AG04450 (cell line): Measurements from ENCODE around the gene ACOX1. TPM values are rescaled to one million over a fixed set of nuclear protein-coding genes. Genes with fewer than 3 reads are reported as not detected.

Experiments
- CTCF ChIA-PET: fragments of 300-600, 350-600 bp; formaldehyde crosslinking; extraction: SDS; loops from one replicate; lab custom pipeline; 2022; ENCODE audit warnings: antibody characterized with exemption, inconsistent platforms; lab: Charles Lee
- POLR2A ChIA-PET: fragments of 350-600 bp; formaldehyde crosslinking; extraction: SDS; loops from one replicate; lab custom pipeline; 2021; ENCODE audit warnings: antibody characterized with exemption, inconsistent platforms; lab: Yijun Ruan, JAX
- DNase-seq: peaks from one replicate; pipeline ENCODE4 v3.0.0-alpha.2; 2011; ENCODE audit warnings: low read depth, low spot score
- H3K27ac ChIP-seq: one replicate; pipeline ENCODE4 v1.5.1; 2012; ENCODE audit warnings: low read depth, low read length, control low read depth
- H3K27me3 ChIP-seq: one replicate; pipeline ENCODE4 v1.6.0; 2012; ENCODE audit warnings: low read length; ENCODE audit not compliant: control insufficient read depth, insufficient read depth
- H3K4me3 ChIP-seq: 2 replicates; pipeline ENCODE4 v1.5.1; 2011; ENCODE audit warnings: mild to moderate bottlenecking, low read depth, low read length, control low read depth
- H3K9me3 ChIP-seq: 2 replicates; pipeline ENCODE4 v1.5.1; 2012; ENCODE audit warnings: low read length; ENCODE audit not compliant: control insufficient read depth, insufficient read depth
- polyA plus RNA-seq: library from polyadenylated mRNA; depleted of rRNA; stranded (reverse); fragments of >200 nt; gene quantifications from 2 replicates; pipeline ENCODE4 v1.2.3, GENCODE V29; 2011
- TF ChIP-seq, protein P1 (sequence below): IDR thresholded peaks from 2 replicates; pipeline ENCODE4 v1.5.1; 2011; ENCODE audit warnings: low read depth, low read length, control low read depth, inconsistent platforms

The ACOX1 gene
- polyA plus RNA-seq, 1 experiment: 30.7 TPM

DNA sequence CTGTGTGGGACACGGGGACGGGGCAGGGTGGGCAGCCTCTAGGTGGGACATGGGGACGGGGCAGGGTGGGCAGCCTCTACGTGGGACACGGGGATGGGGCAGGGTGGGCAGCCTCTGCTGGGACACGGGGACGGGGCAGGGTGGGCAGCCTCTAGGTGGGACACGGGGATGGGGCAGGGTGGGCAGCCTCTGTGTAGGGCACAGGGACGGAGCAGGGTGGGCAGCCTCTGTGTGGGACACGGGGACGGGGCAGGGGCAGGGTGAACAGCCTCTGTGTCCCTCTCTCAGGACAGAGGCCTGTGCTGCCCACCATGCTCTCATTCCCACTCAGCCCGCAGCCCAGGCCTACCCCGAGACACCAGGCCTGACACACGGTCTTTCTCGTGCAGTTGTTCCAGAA, 57.4 kb downstream of the ACOX1 start:
- Histone ChIP-seq H3K27me3 (no peaks in the 10 kb centered on the region), H3K4me3 (no peak overlapping the region), H3K27ac (no peak overlapping the region), H3K9me3 (no peaks in the 10 kb centered on the region; the same call in 1 of the 2 replicates)
- ChIA-PET CTCF (interaction anchor here (1.7 kb wide), 1 partner anchor 17 kb away, joined by 4 read pairs; the partner anchor contains the start of gene MRPL38), POLR2A (no interaction called here)
- no peak for DNase-seq
- TF ChIP-seq, protein P1, sequence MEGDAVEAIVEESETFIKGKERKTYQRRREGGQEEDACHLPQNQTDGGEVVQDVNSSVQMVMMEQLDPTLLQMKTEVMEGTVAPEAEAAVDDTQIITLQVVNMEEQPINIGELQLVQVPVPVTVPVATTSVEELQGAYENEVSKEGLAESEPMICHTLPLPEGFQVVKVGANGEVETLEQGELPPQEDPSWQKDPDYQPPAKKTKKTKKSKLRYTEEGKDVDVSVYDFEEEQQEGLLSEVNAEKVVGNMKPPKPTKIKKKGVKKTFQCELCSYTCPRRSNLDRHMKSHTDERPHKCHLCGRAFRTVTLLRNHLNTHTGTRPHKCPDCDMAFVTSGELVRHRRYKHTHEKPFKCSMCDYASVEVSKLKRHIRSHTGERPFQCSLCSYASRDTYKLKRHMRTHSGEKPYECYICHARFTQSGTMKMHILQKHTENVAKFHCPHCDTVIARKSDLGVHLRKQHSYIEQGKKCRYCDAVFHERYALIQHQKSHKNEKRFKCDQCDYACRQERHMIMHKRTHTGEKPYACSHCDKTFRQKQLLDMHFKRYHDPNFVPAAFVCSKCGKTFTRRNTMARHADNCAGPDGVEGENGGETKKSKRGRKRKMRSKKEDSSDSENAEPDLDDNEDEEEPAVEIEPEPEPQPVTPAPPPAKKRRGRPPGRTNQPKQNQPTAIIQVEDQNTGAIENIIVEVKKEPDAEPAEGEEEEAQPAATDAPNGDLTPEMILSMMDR: no peak

DNA sequence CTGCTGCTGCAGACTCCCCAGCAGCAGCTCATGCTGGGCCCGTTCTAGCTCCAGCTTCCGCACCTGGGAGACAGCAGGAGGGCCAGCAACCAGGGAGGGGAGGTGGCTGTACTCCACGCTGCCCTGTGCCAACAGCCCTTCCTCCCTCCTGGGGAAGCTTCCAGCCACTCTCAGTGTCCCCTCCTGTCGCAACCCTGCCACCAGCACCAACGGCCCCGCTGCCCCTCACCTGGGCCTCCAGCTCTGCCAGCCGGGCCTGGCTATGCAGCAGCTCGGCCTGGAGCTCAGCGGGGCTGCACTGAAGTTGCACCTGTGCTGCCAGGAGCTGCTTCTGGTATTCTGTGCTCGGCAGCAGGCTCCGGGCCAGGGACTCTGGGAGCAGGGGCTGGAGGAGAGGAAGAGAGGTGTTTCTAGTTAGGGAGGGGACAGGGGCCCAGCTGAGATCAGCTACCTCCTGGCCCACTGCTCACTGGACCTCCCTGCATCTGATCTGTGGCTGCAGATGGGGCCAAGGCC, 58.9 kb downstream of the ACOX1 start:
- Histone ChIP-seq H3K27ac (no peak overlapping the region), H3K4me3 (no peak overlapping the region), H3K27me3 (no peaks in the 10 kb centered on the region), H3K9me3 (no peaks in the 10 kb centered on the region; the same call in 1 of the 2 replicates)
- POLR2A ChIA-PET: interaction anchor here (0.7 to 0.9 kb wide), 2 partner anchors 140 to 160 kb away, joined by 3 read pairs; a partner anchor contains a TSS
- TF ChIP-seq, protein P1: no peak
- CTCF ChIA-PET: no interaction called here
- no peak for DNase-seq

DNA sequence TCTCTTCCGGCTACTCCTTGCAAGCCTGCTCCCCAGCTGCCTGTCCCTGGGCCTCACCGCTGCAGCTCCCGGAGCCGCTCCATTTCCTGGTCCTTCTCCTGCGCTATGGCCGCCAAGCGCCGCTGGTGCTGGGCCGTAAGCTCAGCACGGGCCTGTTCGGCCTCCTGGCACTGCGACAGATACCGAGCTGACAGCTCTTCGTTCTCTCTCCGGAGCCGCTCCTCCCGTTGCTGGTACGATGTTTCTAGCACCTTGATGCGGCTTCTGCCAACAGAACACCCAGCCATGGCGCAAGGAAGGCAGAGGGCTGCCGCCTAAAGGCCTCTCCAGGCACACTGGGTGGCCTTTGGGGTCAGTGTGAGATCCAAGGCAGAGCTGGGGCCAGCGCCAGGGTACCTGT, 59.4 kb downstream of the ACOX1 start:
- Histone ChIP-seq H3K27me3 (no peaks in the 10 kb centered on the region), H3K9me3 (no peaks in the 10 kb centered on the region; the same call in 1 of the 2 replicates), H3K4me3 (no peak overlapping the region), H3K27ac (no peak overlapping the region)
- TF ChIP-seq, protein P1: no peak
- no peak for DNase-seq
- ChIA-PET CTCF (no interaction called here), POLR2A (interaction anchor here (0.9 kb wide), 1 partner anchor 140 kb away, joined by 3 read pairs; a partner anchor contains a TSS)

DNA sequence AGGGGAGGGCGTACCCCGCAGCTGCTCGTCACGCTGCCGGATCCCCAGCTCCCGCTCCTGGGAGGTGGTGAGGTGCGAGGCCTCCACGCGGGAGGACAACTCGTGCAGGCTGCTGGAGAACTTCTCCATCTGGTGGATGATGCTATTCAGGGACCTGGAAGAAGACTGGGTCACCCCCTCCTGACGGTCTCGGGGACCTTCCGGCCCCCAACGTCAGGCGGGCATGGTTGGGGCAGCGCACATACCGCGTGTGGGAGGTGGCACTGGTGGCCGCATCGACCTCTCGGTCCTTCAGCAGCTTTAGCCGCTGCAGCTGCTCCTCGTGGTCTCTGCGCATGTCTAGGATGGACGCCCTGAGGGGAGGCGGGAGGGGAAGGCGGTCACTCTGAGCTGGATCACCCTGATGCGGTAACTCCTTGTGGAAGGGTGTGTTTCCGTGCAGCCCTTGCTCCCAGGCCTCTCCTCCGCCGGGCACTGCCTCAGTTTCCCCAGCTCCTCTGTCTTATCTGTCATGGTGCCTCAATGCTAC, 61.0 kb downstream of the ACOX1 start:
- ChIA-PET CTCF (interaction anchor here (0.5 to 1.6 kb wide), 2 partner anchors 63 to 96 kb away, joined by 4 to 5 read pairs; partner anchors contain the start of gene WBP2), POLR2A (no interaction called here)
- H3K9me3 ChIP-seq: no peaks in the 10 kb centered on the region; the same call in 1 of the 2 replicates
- TF ChIP-seq, protein P1: no peak
- no peak for DNase-seq
- H3K4me3 ChIP-seq: no peak overlapping the region
- H3K27me3 ChIP-seq: no peaks in the 10 kb centered on the region
- no peak overlapping the region for H3K27ac ChIP-seq
